ENCODE measurements around the gene SYT8. TPM values are rescaled to one million over a fixed set of nuclear protein-coding genes. Genes with fewer than 3 reads are reported as not detected.

Gene SYT8
- total and polyA plus RNA-seq, 2 experiments from 2014 or later, result not detected

GRCh38 chr11:1869427-1870325, 34.9 kb downstream of the SYT8 start:
- no peaks in the 10 kb centered on the region for H4K20me1 ChIP-seq (replicated peaks; ENCODE audit: insufficient read depth)

GRCh38 chr11:1870326-1870696, 35.5 kb downstream of the SYT8 start:
- DNase-seq (ENCODE audit: low spot score) (no peak), ATAC-seq (no peak)
- Histone ChIP-seq H3K9me2 (ENCODE audit: insufficient read depth) (no peaks in the 10 kb centered on the region), H3K27ac (ENCODE audit: low read depth) (no peak overlapping the region), H2AFZ (no peak overlapping the region), H3K27me3 (ENCODE audit: insufficient read depth) (no peaks in the 10 kb centered on the region), H3K79me2 (replicated peaks; ENCODE audit: insufficient read depth) (no peaks in the 10 kb centered on the region), H3K36me3 (ENCODE audit: insufficient read depth) (no peaks in the 10 kb centered on the region), H3F3A (replicated peaks; ENCODE audit: low read depth) (no peaks in the 10 kb centered on the region), H3K4me1 (ENCODE audit: insufficient read depth) (no peaks in the 10 kb centered on the region), H3K4me2 (no peak overlapping the region), H3K4me3 (no peak overlapping the region), H4K20me1 (replicated peaks; ENCODE audit: insufficient read depth) (no peaks in the 10 kb centered on the region)
- peaks cover 4% of the 10 kb centered on the region for H3K27me3 Mint-ChIP-seq (ENCODE audit: insufficient read depth, low read depth, poor library complexity)
- no peaks in the 10 kb centered on the region for H3K9me3 Mint-ChIP-seq
- no peak overlapping the region for H3K4me3 Mint-ChIP-seq
- H3K36me3 Mint-ChIP-seq (ENCODE audit: low read depth), result no peaks in the 10 kb centered on the region
- no peak overlapping the region for H3K27ac Mint-ChIP-seq
- H3K4me1 Mint-ChIP-seq, result peaks cover 2% of the 10 kb centered on the region; the same call in 1 of the 3 replicates
- TF ChIP-seq NANOG (IDR thresholded peaks at IDR 0.05; ENCODE audit: borderline replicate concordance) (no peak), CREB1 (CRISPR knock-in tag; IDR thresholded peaks at IDR 0.05; ENCODE audit: low read depth) (no peak), CTCF (conservative IDR thresholded peaks at IDR 0.05; ENCODE audit: low read depth in 2 of 2) (no peak), ZNF462 (CRISPR knock-in tag; IDR thresholded peaks at IDR 0.05) (no peak), ZNF331 (CRISPR knock-in tag; IDR thresholded peaks at IDR 0.05; ENCODE audit: low read depth) (no peak), EZH2 (IDR thresholded peaks at IDR 0.05; ENCODE audit: low read depth, unreplicated experiment) (no peak)

More at GRCh38 chr11:1869427-1870325, 34.9 kb downstream of the SYT8 start:
- Mint-ChIP-seq H3K36me3 (ENCODE audit: low read depth) (no peaks in the 10 kb centered on the region), H3K27me3 (ENCODE audit: insufficient read depth, low read depth, poor library complexity) (peaks cover 8% of the 10 kb centered on the region), H3K4me1 (peaks cover 2% of the 10 kb centered on the region; the same call in 1 of the 3 replicates), H3K9me3 (no peaks in the 10 kb centered on the region), H3K27ac (no peak overlapping the region), H3K4me3 (no peak overlapping the region)
- Histone ChIP-seq H3K79me2 (replicated peaks; ENCODE audit: insufficient read depth) (no peaks in the 10 kb centered on the region), H3K36me3 (ENCODE audit: insufficient read depth) (no peaks in the 10 kb centered on the region), H3F3A (replicated peaks; ENCODE audit: low read depth) (no peaks in the 10 kb centered on the region), H3K4me3 (no peak overlapping the region), H3K4me1 (ENCODE audit: insufficient read depth) (no peaks in the 10 kb centered on the region), H3K27ac (ENCODE audit: low read depth) (no peak overlapping the region), H2AFZ (no peak overlapping the region), H3K9me2 (ENCODE audit: insufficient read depth) (no peaks in the 10 kb centered on the region), H3K4me2 (no peak overlapping the region), H3K27me3 (ENCODE audit: insufficient read depth) (no peaks in the 10 kb centered on the region)
- TF ChIP-seq CTCF (conservative IDR thresholded peaks at IDR 0.05; ENCODE audit: low read depth in 2 of 2) (0 out of 4 replicates have a peak, but pooled peaks of 1 of the 2 experiments have one; percentile 23), CREB1 (CRISPR knock-in tag; IDR thresholded peaks at IDR 0.05; ENCODE audit: low read depth) (no peak)
- peak; percentile 51 for ATAC-seq
- DNase-seq (ENCODE audit: low spot score), result peak; percentile 31

All from GM23338 (cell line).